ENCODE measurements around the gene DELE1.
"Not testable (repeated sequence)": the region's sequence is repeated elsewhere in the genome, so short reads cannot be mapped to it uniquely, and the experiment has no call there.

Gene DELE1

DNA sequence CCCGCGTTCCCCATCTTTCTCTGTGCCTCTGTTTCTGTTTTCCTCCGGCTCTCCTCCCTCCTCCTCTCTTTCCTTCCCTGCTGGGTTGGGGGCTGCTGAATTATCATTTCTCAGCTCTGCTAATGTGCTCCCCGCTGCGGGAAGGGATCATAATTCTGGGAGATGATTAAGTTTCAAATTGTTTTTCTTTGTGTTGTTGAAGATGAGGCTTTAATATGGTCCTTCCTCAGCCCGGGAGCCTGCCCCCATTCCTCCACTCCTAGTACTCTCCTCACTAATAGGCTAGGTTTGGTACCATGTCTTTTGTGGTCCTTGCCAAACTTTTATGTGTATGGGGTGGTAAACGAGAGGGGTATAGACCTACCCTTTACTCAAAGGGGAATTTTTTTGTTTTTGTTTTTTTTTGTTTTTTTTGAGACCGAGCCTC lies 39.8 kb upstream of the DELE1 start:
- CTCF ChIA-PET, result interaction anchor here (0.5 to 1.3 kb wide), 6 partner anchors 24 to 81 kb away, joined by 3 to 9 read pairs (median 4); no protein-coding TSS in a partner anchor
- POLR2A ChIA-PET (ENCODE audit: low non-redundant PET), result no interaction called here
- no peak overlapping the region for H3K27ac ChIP-seq
- no peak for DNase-seq (ENCODE audit: low spot score)
- TF ChIP-seq, protein P1, sequence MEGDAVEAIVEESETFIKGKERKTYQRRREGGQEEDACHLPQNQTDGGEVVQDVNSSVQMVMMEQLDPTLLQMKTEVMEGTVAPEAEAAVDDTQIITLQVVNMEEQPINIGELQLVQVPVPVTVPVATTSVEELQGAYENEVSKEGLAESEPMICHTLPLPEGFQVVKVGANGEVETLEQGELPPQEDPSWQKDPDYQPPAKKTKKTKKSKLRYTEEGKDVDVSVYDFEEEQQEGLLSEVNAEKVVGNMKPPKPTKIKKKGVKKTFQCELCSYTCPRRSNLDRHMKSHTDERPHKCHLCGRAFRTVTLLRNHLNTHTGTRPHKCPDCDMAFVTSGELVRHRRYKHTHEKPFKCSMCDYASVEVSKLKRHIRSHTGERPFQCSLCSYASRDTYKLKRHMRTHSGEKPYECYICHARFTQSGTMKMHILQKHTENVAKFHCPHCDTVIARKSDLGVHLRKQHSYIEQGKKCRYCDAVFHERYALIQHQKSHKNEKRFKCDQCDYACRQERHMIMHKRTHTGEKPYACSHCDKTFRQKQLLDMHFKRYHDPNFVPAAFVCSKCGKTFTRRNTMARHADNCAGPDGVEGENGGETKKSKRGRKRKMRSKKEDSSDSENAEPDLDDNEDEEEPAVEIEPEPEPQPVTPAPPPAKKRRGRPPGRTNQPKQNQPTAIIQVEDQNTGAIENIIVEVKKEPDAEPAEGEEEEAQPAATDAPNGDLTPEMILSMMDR (conservative IDR thresholded peaks at IDR 0.05; ENCODE audit: low read depth), result no peak

DNA sequence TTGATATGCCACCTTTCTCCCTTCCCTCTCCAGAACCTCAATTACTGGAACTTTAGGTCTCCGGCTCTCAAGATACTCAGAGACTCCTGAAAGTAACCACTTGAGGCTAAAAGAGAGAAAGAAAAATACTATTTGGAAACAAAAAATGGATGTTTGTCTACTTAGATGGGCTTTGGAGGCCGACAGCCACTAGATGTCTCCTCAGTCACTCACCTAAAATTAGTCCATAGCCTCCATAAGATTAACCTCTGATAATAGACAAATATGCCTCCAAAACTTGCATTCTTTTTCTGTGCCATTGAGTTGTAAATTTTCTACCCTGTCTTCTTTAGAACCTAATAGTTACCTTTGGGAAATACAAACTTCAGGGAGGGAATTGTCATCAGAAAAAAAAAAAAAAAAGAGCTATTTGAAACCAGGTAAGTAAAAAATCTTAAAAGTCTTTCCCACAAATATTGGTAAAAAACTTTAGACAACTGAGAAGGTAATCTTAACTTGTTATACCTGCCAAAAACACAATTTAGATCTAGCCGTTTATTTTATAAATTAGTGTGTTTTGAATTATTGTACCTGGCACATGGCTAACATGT lies 34.3 kb upstream of the DELE1 start:
- DNase-seq (ENCODE audit: low spot score), result no peak
- CTCF ChIA-PET, result interaction anchor here (0.6 to 3.6 kb wide), 21 partner anchors 10 to 682 kb away, joined by 3 to 55 read pairs (median 5); partner anchors contain the start of gene RNF14
- TF ChIP-seq, protein P1 (conservative IDR thresholded peaks at IDR 0.05; ENCODE audit: low read depth), result peak; percentile 54
- POLR2A ChIA-PET (ENCODE audit: low non-redundant PET), result interaction anchor here (0.6 to 0.7 kb wide), 2 partner anchors 52 to 75 kb away, joined by 3 read pairs; no protein-coding TSS in a partner anchor
- no peak overlapping the region for H3K27ac ChIP-seq

DNA sequence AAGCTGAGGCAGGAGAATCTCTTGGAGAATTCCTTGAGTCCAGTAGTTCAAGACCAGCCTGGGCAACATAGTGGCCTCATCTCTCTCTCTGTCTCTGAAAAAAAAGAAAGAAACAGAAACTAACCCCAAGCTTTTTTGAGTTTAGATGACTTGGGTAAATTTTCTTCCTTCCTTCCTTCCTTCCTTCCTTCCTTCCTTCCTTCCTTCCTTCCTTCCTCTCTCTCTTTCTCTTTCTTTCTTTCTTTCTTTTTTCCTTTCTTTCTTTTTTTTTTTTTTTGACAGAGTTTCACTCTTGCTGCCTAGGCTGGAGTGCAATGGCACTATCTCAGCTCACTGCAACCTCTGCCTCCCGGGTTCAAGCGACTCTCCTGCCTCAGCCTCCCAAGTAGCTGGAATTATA lies 33.2 kb upstream of the DELE1 start:
- CTCF ChIA-PET, result interaction anchor here (0.6 to 3.6 kb wide), 9 partner anchors 11 to 809 kb away, joined by 3 to 55 read pairs (median 4); no protein-coding TSS in a partner anchor

DNA sequence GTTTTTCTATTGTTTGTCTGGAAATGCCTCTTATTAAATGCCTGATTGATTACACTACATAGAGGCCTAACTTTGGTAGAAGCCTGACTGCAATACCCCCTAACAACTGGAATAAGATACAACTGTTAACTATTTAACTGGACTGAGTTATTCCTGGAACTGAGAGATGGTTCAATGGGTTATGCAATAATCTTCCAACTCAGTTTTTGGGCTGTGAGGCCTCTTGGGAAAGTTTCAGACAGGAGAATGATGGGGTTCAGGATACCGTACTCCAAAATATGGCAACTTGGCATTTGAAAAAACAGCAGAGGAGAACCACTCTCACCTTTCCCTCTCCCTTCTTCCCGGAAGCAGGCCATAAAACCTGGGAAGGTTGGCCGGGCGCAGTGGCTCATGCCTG lies 26.2 kb upstream of the DELE1 start:
- TF ChIP-seq, protein P1 (conservative IDR thresholded peaks at IDR 0.05; ENCODE audit: low read depth), result no peak
- ChIA-PET CTCF (no interaction called here), POLR2A (ENCODE audit: low non-redundant PET) (no interaction called here)
- DNase-seq (ENCODE audit: low spot score), result no peak
- H3K27ac ChIP-seq, result no peak overlapping the region

More for the DNA sequence above, 33.2 kb upstream of the DELE1 start:
- DNase-seq (ENCODE audit: low spot score); POLR2A ChIA-PET (ENCODE audit: low non-redundant PET); H3K27ac ChIP-seq: not testable (repeated sequence)

DNA sequence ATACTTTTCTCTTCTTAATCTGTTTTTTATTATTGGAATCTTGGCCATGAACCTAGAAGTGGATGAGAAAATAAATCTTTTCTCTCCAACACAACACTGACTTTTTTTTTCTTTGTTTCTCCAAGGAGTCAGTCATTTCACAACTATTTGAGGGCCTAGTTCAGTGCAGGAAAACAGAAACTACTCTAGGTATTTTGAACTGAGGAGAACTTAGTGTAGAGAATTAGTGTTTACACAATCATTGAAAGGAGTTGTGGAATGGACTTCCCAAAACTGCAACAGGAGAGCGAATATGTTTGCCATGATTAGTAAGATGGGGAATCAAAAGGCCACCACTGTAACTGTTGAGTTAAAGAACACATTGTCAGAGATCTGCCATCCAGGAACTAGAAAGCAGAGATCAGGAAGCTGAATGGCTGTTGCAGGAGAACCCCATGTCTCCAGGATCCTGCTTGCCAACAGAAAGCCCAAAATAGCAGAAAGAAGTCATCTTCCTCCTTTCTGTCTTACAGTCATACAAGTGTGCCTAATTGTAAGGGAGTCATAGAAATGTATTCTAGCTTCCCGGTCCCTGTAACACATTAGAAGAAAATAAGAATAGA lies 25.1 kb upstream of the DELE1 start:
- ChIA-PET POLR2A (ENCODE audit: low non-redundant PET) (interaction anchor here (0.6 kb wide), 1 partner anchor 26 kb away, joined by 4 read pairs; no protein-coding TSS in a partner anchor), CTCF (interaction anchor here (1.4 kb wide), 1 partner anchor 62 kb away, joined by 4 read pairs; no protein-coding TSS in a partner anchor)
- TF ChIP-seq, protein P1 (conservative IDR thresholded peaks at IDR 0.05; ENCODE audit: low read depth), result no peak
- H3K27ac ChIP-seq, result no peak overlapping the region
- no peak for DNase-seq (ENCODE audit: low spot score)

DNA sequence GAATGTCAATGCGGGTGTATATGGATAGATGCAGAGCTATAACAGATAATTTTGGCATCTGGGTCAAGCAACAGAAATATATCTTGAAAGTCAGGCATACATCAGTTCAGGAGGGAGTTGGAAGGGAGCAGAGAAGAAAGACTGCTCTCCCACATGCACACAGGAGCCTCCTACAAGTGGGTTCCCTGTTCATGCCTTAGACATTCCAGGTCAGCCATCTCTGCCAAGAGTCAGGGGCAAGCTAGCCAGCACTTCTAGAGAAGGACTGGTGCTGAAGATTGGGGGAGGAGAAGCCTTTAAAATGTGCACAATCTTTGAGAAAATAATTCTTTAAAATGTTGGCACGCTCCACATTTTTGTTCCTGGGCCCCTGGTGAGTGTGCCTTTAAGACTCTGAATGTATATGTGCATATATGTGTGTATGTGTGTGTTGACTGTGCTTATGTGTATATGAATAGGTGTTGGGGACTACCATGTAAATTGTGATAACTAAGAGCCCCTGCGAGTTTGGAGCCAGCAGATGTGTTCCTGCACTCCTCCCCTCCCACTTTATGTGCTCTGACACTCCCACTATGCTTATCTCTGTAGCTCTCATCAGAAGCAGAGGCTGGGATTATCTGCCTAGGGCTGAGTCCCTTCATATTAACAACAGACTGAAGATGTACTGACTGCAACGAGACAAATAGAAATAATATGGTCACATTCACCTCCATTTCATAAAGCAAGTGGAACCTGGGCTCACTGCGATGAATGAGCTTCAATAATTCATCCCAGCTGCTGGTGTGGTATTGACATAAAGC lies 21.5 kb upstream of the DELE1 start:
- TF ChIP-seq, protein P1 (conservative IDR thresholded peaks at IDR 0.05; ENCODE audit: low read depth), result no peak
- no peak for DNase-seq (ENCODE audit: low spot score)
- POLR2A ChIA-PET (ENCODE audit: low non-redundant PET), result no interaction called here
- CTCF ChIA-PET, result interaction anchor here (0.6 kb wide), 2 partner anchors 15 to 976 kb away, joined by 3 to 4 read pairs; partner anchors contain the start of gene PCDHAC1
- H3K27ac ChIP-seq, result no peak overlapping the region

All from RWPE1 (cell line).